ENCODE results near the gene MTIF2.
"Not testable (repeated sequence)": the region's sequence is repeated elsewhere in the genome, so short reads cannot be mapped to it uniquely, and the experiment has no call there.

The MTIF2 gene

GRCh38 chr2:55196526-55196925, 72.5 kb downstream of the MTIF2 start:
- no peak for DNase-seq (ENCODE audit: low read depth in 2 of 2)

- DNase-seq (ENCODE audit: low read depth in 2 of 2), result not testable (repeated sequence)
Measured at GRCh38 chr2:55191888-55192287, 77.1 kb downstream of the MTIF2 start.

GRCh38 chr2:55186837-55187236, 82.2 kb downstream of the MTIF2 start:
- DNase-seq (ENCODE audit: low read depth in 2 of 2), result not testable (repeated sequence)

Measured in stimulated activated CD4-positive, alpha-beta T cell treated with anti-CD3 and anti-CD28 coated beads, Interleukin-1b, Interleukin-23, amount 100 ng/mL, for 4 hours (primary cell).